C4-2B (cell line): ENCODE results near the gene TSPAN9.

Experiments
- CTCF ChIP-seq: fragments of 450-650 bp; conservative IDR thresholded peaks from 2 replicates; pipeline ENCODE4 v1.5.1; 2017; ENCODE audit warnings: mild to moderate bottlenecking
- ZFX ChIP-seq: fragments of 450-650 bp; IDR thresholded peaks from 2 replicates; pipeline ENCODE4 v1.6.1; 2017

- TF ChIP-seq CTCF (no peak), ZFX (no peak)
Measured at GRCh38 chr12:3045494-3045893, 31.7 kb upstream of the TSPAN9 start.
